ENCODE results near the gene ZRSR2.
"Not testable (repeated sequence)": the region's sequence is repeated elsewhere in the genome, so short reads cannot be mapped to it uniquely, and the experiment has no call there.

ZRSR2 gene

DNA sequence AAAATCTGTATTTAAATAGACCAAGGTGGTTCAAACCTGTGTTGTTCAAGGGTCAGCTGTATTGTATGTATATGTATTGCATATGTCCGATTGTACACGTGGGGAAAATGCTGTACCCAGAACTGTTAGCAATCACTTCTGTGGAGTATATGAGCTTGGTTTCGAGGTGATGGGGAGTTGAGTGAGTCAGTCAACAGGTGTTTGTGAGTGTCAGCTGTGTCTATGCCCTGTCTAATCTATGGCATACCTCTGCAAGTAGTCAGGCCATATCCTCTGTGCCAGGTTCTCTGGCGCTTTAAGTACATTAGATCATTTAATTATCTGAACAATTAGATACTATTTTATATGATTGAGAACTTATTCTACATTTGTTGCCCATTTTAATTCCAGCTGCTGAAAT, 7.4 kb downstream of the ZRSR2 start:
- DNase-seq: no peak

DNA sequence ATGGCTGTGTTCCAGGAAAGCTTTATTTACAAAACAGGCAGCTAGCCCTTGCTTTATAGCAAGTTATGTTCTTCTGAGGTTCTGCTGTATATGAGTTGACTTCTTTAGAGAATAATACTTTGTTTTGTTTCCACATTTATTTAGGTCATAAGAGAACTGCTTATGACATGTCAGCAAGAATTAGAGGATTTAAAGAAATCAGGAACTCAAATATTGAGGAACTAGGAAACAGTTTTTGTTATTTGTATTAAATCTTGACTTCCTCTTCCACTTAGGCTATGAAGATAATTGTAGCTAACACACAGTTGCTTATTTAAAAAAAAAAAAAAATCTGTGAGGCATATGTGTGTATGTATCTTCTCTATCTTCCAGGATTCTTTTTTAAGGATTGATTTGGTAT, 14.3 kb downstream of the ZRSR2 start:
- DNase-seq: no peak

GRCh38 chrX:15808254-15808653, 18.0 kb downstream of the ZRSR2 start:
- DNase-seq: no peak

DNA sequence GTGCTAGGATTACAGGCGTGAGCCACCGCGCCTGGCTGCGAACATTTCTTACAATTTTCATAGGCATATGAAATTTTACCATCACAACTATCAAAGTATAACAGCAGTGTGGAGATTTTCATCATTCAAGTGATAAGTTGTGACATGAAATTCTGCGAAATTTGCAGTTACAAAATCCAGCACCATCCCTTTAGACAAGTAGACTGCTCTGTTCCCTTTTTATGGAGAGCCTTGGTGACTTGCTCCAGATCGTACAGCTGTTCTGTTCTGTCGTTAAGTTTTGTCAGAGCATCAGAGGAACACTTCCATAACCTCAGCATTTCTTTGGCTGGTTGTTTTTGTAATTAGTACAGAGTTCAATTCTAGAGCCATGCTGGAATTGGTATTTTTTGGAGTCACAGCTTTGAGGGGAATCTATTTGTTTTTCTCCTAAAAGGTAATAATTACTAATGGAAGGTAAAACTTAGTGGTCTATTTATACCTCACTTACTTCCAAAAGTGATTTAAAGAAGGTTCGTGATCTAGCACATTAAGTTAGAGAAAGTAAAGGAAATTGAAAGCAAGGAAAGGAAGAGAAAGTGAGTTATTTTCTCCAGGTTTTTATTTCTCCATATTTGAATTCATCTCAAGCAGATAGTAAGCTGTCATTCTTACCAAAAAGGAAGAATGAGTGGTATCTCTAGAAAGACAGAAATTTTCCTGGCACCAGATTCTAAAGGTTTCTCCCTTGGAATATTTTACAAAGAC, 22.1 kb downstream of the ZRSR2 start:
- no peak for DNase-seq

DNA sequence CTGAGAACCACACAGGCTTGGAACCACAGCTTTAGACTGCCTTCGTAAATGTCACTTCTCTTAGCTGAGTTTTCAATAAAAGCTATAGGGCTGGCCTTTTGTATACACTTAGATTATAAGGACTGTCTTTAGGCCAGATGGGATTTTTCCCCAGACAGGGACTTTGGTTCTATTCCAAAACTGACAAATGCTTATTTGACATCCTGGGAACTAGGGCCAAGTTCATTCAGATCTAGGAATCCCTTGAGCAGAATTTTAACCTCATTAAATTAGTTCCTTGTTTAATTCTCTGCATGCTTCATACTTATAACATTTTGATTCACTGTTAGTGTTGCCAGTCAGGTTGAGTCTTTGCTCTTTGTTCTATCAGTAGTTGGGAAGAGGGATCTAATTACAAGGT, 23.1 kb downstream of the ZRSR2 start:
- no peak for DNase-seq

DNA sequence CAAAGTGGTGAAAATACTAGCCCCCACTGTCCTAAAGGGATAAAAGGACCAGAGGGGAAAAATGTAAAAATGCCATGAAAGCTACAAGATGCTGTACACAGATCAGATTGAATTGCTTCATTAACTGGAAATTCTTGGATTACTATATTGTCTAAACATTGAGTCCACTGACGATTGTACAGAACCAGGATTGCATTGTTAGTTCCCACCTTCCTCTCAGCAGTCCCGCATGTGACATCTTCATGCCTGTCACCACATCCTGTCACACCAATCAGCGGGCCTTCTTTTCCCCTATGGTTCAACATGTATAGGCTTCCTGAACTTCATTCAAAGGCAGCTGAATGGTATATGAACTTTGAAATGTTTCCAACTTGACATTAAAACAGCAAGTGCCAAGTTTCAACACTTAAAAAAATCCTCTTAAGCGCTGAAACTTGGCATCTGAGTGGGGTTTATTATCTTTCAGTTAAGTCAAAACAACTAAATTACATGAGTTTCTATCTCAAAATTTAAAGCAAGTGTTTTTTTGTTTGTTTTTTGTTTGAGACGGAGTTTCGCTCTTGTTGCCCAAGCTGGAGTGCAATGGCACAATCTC, 24.6 kb downstream of the ZRSR2 start:
- no peak for DNase-seq

DNA sequence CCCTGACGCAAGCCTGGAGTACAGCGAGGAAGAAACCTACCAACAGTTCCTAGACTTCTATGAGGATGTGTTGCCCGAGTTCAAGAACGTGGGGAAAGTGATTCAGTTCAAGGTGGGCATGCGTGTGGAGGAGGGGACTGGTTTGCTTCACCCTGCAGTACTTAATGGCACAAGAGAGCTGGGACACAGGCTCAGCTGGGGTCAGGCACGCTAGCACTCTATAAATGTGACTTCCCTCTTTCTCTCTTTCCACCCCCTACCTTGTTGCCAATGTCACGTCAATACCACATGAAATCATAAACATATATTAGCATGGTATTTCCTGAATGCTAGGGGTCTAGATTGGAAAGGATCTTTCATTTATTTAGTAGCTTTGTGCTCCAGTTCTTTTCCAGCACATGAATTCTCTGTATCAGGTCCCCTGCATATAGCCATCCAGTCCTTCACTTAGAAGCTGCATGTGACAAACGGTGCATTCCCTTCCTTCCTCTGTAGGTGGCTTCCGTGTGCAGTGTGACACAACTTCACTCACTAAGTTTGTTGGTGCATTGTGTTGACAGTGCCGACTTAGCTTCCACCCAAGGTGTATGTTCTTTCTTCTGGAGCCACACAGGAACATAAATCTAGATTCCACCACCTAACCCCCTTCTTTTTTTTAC, 25.6 kb downstream of the ZRSR2 start:
- peak; percentile 28 for DNase-seq

DNA sequence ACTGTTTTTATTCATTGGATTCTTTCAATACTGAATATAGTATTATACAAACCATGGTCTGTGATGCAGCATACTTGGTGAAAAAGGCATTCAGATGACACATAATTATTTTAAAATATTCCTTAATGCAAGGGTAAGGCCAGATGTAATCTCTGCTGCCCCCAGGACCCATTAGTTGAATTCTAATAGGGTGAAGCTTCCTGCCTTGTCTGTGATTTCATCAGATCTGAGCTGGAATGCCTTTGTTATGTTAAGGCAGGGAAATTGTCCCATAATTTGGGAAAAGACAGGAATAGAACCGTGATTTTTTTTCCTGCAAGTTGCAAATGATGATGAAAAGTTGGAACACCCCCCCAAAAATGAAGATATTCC, 26.1 kb downstream of the ZRSR2 start:
- peak; percentile 39 for DNase-seq

GRCh38 chrX:15816886-15817285, 26.6 kb downstream of the ZRSR2 start:
- peak; percentile 11 for DNase-seq

GRCh38 chrX:15820106-15821073, 30.1 kb downstream of the ZRSR2 start:
- DNase-seq: no peak

GRCh38 chrX:15822922-15823321, 32.6 kb downstream of the ZRSR2 start:
- DNase-seq: no peak

DNA sequence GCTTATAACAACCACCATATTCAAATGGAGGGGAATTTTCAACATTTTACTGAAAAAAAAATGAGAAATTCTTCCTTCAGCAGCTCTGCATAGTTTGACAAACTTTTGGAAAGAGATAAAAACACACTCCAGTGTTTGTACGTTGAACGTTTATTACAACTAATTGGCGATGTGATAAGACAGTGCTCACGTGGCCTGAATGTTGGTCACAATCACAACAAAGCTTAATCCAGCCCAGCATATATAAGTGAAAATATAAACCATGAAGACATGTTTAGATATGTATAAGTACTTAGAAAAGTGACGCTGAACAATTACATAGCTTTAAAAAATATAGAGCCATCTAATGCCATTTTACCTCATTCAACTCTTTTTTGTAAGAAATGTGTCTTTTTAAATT, 35.7 kb downstream of the ZRSR2 start:
- DNase-seq: no peak

DNA sequence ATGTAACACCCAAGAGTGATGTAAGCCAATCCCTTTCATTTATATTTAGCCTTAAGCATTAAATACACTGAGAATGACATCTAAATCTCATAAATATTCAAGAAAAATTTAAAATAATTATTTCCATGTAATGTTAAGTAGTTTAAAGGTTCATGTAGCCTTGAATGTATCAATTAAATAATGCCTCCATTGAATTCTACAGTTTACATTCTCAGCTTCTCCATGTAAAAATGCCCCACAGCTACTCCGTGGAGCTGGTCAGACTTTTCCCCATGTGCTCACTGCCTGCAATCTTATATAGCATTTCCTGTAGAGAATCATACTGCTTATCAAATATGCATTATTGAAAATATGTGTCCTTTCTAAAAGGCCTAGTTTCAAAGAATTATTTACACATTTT, 38.9 kb downstream of the ZRSR2 start:
- DNase-seq: no peak

DNA sequence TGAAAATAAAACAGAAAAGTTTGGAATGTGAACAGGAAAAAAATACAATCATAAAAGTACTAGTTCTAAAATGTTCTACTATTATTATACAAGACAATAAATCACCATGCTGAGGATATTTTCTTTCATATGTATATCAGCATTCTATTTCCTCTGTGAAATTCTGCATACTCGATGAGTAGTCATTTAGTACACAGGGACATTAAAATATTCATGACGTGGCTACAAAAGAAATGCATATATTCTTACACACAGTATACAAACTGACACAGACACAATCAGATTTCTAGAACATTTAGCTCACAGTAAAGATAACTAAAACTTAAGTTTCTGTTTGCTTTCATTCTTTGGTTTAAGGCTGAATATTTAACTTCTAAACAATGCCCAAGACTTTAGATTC, 41.1 kb downstream of the ZRSR2 start:
- not testable (repeated sequence) for DNase-seq

DNA sequence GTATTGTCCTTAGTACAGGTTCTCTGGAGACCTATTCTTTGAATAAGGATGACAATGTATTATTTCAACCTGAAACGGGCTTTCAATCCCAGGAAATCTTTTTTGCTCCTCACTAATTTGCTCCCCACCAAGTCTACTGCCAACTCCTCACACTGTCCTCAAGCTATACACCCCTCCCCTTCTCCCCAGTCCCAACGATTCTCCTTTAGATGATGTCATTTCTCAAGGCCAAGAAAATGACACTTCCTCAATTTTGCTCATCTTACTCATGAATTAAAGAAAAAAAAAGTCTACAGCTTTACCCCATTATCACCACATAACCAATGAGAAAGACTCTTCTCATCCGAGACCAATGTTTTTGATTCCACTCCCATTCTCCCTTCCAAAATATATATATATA, 43.8 kb downstream of the ZRSR2 start:
- peak; percentile 21 for DNase-seq

DNA sequence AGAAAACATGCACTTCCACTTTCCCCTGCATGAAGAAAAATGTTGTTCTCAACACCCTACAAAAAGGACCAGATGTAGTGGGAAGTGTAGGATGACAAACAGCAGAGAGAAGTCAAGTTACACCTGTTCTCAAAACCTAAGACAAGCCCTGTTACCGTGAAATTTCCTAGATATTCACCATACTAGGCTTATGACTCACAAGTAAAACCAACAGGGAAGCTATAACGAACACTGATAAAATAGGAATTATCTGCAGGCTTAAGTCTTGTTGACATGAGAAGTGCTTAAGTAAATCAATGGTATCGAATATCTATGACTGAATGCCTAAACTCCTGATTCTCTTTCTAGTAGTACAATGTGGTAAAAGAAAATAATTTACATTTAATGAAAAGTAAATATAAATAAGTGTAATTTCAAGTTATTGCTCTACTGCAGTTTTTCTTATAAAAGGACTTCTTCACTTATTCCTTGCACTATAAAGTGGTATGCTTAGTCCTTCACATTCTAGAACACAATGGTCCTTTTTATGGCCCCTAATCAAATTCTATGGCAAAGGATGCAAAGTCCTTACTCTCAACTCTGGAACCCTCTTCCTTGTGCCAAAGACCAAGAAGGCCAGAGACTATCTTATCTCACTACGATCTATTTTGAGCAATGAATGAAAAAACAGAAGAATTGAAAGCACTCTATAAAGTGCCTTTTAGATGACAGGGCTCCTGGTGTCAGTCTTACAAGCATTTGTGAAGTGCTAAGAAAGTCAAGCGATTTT, 44.7 kb downstream of the ZRSR2 start:
- no peak for DNase-seq

GRCh38 chrX:15838017-15838416, 47.7 kb downstream of the ZRSR2 start:
- DNase-seq: no peak

DNA sequence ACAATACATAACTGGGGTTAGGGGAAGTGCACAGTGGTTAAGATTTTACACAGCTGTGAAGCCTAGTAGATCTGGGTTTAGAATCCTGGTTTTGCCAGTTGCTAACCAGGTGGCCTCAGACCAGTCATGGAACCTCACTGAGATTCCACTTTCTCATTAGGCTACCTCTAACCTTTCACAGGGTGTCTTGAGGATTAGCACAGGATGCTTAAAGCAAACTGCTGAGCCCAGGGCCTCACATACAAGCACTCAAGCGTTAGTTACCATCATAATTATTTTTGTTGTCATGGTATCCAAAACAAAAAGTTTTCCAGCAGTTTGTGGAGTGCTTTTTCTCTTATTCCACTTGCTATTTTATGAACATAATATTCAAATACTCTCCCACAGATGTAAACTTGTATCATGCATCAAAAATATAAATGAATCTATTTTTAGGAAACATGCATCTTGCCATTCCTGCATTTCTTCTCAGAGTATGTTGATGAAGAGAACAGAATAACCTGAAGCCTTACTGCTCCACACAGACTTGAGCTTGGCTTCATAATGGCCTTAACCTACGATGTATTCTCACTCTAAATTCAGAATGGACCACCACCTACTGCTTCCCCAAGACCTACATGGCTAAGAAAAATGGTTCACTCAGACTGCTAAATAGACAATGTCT, 51.7 kb downstream of the ZRSR2 start:
- no peak for DNase-seq

- DNase-seq: no peak
These were observed 53.7 kb downstream of the ZRSR2 start for GRCh38 chrX:15843960-15844359.

- no peak for DNase-seq
These were observed 58.3 kb downstream of the ZRSR2 start for GRCh38 chrX:15848576-15848975.

GRCh38 chrX:15849555-15849954, 59.3 kb downstream of the ZRSR2 start:
- DNase-seq: peak; percentile 33

Data from fibroblast of skin of scalp (primary cell).